Breast epithelium (tissue), 4 donors: ENCODE results near the gene RRAS. TPM values are rescaled to one million over a fixed set of nuclear protein-coding genes. Genes with fewer than 3 reads are reported as not detected.

Source experiments
- DNase-seq, 2 donors: peaks; one replicate each; pipeline ENCODE4 v3.0.0-alpha.2; 2019; ENCODE audit warnings: low spot score in 2 of 2
- H3K27ac ChIP-seq, 2 donors: fragments of 200-600 bp; sonication (generic) in 1 of 2; one replicate each; pipeline ENCODE4 v1.5.1; 2016 to 2019; ENCODE audit warnings: mild to moderate bottlenecking in 1 of 2
- H3K27me3 ChIP-seq, 2 donors: fragments of 200-600 bp; sonication (generic) in 1 of 2; one replicate each; pipeline versions ENCODE4 v1.5.1 to v1.6.0; 2017 to 2019; ENCODE audit warnings: control low read depth in 1 of 2, mild to moderate bottlenecking in 1 of 2
- H3K36me3 ChIP-seq: fragments of 200-600 bp; one replicate; pipeline ENCODE4 v1.5.1; 2019
- H3K4me1 ChIP-seq, 2 donors: fragments of 200-600 bp; sonication (generic); one replicate each; pipeline ENCODE4 v1.5.1; 2016 to 2019; ENCODE audit warnings: control low read depth in 1 of 2
- H3K4me3 ChIP-seq, 3 donors: fragments of 200-600 bp; sonication (generic); 1 replicate in 2 of 3; 2 replicates in 1 of 3; pipeline ENCODE4 v1.5.1; 2016 to 2019; ENCODE audit warnings: mild to moderate bottlenecking in 3 of 3, moderate library complexity in 2 of 3
- H3K9me3 ChIP-seq, 2 donors: fragments of 200-600 bp; sonication (generic) in 1 of 2; one replicate each; pipeline ENCODE4 v1.5.1; 2016 to 2019; ENCODE audit warnings: control low read depth in 1 of 2
- CTCF ChIP-seq, 3 donors: fragments of 450-650 bp; IDR thresholded peaks; one replicate each; pipeline ENCODE4 v1.5.1; 2016 to 2017; ENCODE audit warnings: antibody characterized with exemption in 3 of 3, mild to moderate bottlenecking in 3 of 3, moderate library complexity in 3 of 3
- POLR2A ChIP-seq: fragments of 450-650 bp; IDR thresholded peaks from one replicate; pipeline ENCODE4 v1.6.1; 2016; ENCODE audit warnings: antibody characterized with exemption, mild to moderate bottlenecking, moderate library complexity
- POLR2AphosphoS5 ChIP-seq, 3 donors: sonication (generic); formaldehyde crosslinking; IDR thresholded peaks; one replicate each; pipeline ENCODE4 v1.6.1; 2017; ENCODE audit warnings: antibody characterized with exemption in 3 of 3
- intact Hi-C: fragments of 100-400 bp; cut with DNase I; formaldehyde crosslinking; loops from one replicate; pipeline ENCODE4 v1.15.1; 2023; ENCODE audit warnings: low total_unique reads
- total RNA-seq, 3 donors: library from RNA; depleted of rRNA; stranded (reverse); fragments of >200 nt; gene quantifications; one replicate each; pipeline ENCODE4 v1.1.0, GENCODE V29; 2016

RRAS gene
- total RNA-seq, 3 donors from 2014 or later: 34.8 to 114 (median 41.0) TPM

- intact Hi-C loops: loop anchor here (10.0 kb wide), 1 partner anchor 1207 kb away; the partner anchor contains the start of genes GRIN2D and KDELR1
- Histone ChIP-seq H3K4me1 (no peaks in the 10 kb centered on the region), H3K27ac (no peak overlapping the region), H3K4me3 (no peak overlapping the region), H3K27me3 (no peaks in the 10 kb centered on the region), H3K36me3 (no peaks in the 10 kb centered on the region), H3K9me3 (no peaks in the 10 kb centered on the region)
- DNase-seq: no peak
- TF ChIP-seq CTCF (IDR thresholded peaks at IDR 0.05) (no peak), POLR2AphosphoS5 (IDR thresholded peaks at IDR 0.05) (no peak), POLR2A (no peak)
Observed at GRCh38 chr19:49601482-49602038, 38.4 kb downstream of the RRAS start.

- TF ChIP-seq POLR2AphosphoS5 (IDR thresholded peaks at IDR 0.05) (no peak), CTCF (IDR thresholded peaks at IDR 0.05) (no peak), POLR2A (no peak)
- intact Hi-C loops: loop anchor here (10.0 kb wide), 1 partner anchor 1205 kb away; the partner anchor contains the start of genes GRIN2D and KDELR1
- H3K9me3 ChIP-seq: no peaks in the 10 kb centered on the region
- no peak for DNase-seq
- no peak overlapping the region for H3K27ac ChIP-seq
- no peaks in the 10 kb centered on the region for H3K4me1 ChIP-seq
- no peaks in the 10 kb centered on the region for H3K27me3 ChIP-seq
- H3K4me3 ChIP-seq: no peak overlapping the region
- H3K36me3 ChIP-seq: no peaks in the 10 kb centered on the region
Observed at GRCh38 chr19:49599378-49600295, 40.3 kb downstream of the RRAS start.

- peaks cover 5% of the 10 kb centered on the region for H3K36me3 ChIP-seq
- H3K4me3 ChIP-seq: no peak overlapping the region
- no peak for DNase-seq
- TF ChIP-seq CTCF (IDR thresholded peaks at IDR 0.05): no peak
- TF ChIP-seq POLR2A: no peak
- no peak for TF ChIP-seq POLR2AphosphoS5 (IDR thresholded peaks at IDR 0.05)
- H3K27me3 ChIP-seq: no peaks in the 10 kb centered on the region
- intact Hi-C loops: no loop called here
- H3K4me1 ChIP-seq: peaks cover under 1 to 3% of the 10 kb centered on the region in 2 donors
- H3K9me3 ChIP-seq: no peaks in the 10 kb centered on the region
- H3K27ac ChIP-seq: no peak overlapping the region
Observed at GRCh38 chr19:49597703-49597974, 42.3 kb downstream of the RRAS start.

GRCh38 chr19:49596954-49597702 lies 42.8 kb downstream of the RRAS start:
- no peak overlapping the region for H3K4me3 ChIP-seq
- no peaks in the 10 kb centered on the region for H3K9me3 ChIP-seq
- no peak overlapping the region for H3K27ac ChIP-seq
- no peaks in the 10 kb centered on the region for H3K27me3 ChIP-seq
- intact Hi-C loops: no loop called here
- H3K36me3 ChIP-seq: peaks cover 5% of the 10 kb centered on the region
- H3K4me1 ChIP-seq: peaks cover 4 to 6% of the 10 kb centered on the region in 2 donors
- TF ChIP-seq POLR2AphosphoS5 (IDR thresholded peaks at IDR 0.05): no peak
- TF ChIP-seq CTCF (IDR thresholded peaks at IDR 0.05): no peak
- TF ChIP-seq POLR2A: no peak
- no peak for DNase-seq
